Measurements from ENCODE around the gene XRCC4.

GRCh38 chr5:83095957-83096539 lies 18.7 kb downstream of the XRCC4 start:
- no peak for TF ChIP-seq CTCF (IDR thresholded peaks at IDR 0.05)
- no peak for TF ChIP-seq EZH2 (IDR thresholded peaks at IDR 0.05)
- no peak for TF ChIP-seq EZH2phosphoT487 (IDR thresholded peaks at IDR 0.05)

Data from neural progenitor cell (in vitro differentiated cells).